GM12873 (cell line): Measurements from ENCODE around the gene SELENOS.

Experiments
- CTCF ChIP-seq: IDR thresholded peaks from 2 replicates; pipeline ENCODE4 v1.5.1; 2012; ENCODE audit warnings: low read depth, mild to moderate bottlenecking, moderate library complexity, low read length, control low read depth; ENCODE audit not compliant: insufficient read depth; ENCODE audit errors: missing control alignments

The SELENOS gene

GRCh38 chr15:101277038-101277822 is at the start of gene SELENOS:
Gene SELENOS (minus strand): TSS chr15:101277485. CDS start chr15:101277417, 68 bp downstream.
- TF ChIP-seq CTCF = no peak

- TF ChIP-seq CTCF = no peak
These were observed 49.3 kb upstream of the SELENOS start for GRCh38 chr15:101326462-101327146.

GRCh38 chr15:101326026-101326315 is 48.7 kb upstream of the SELENOS start:
- no peak for TF ChIP-seq CTCF

- TF ChIP-seq CTCF = no peak
These were observed 48.2 kb upstream of the SELENOS start for GRCh38 chr15:101325263-101326025.

- TF ChIP-seq CTCF = no peak
These were observed 47.4 kb upstream of the SELENOS start for GRCh38 chr15:101324524-101325177.

- no peak for TF ChIP-seq CTCF
These were observed 46.7 kb upstream of the SELENOS start for GRCh38 chr15:101323793-101324523.
